Measurements from ENCODE around the gene SMIM5. TPM values are rescaled to one million over a fixed set of nuclear protein-coding genes. Genes with fewer than 3 reads are reported as not detected.
A peak's percentile ranks its signal among the peaks of the same experiment; 100 is the strongest.

The SMIM5 gene
- total RNA-seq, 4 donors from 2014 or later = 7.1 to 11.9 (median 9.5) TPM

GRCh38 chr17:75630071-75630917, 2.9 kb upstream of the SMIM5 start:
- H3K4me3 ChIP-seq (ENCODE audit: low read depth, poor library complexity, severe bottlenecking) = no peak overlapping the region
- no peak for DNase-seq (ENCODE audit: low spot score in 2 of 2)
- no peak for TF ChIP-seq CTCF (IDR thresholded peaks at IDR 0.05)
- TF ChIP-seq POLR2A (IDR thresholded peaks at IDR 0.05) = no peak
- 86 to 89% methylated on average over 17 to 21 of the region's 26 CpGs for WGBS, 2 donors
- intact Hi-C loops (cut with DNase I; ENCODE audit: low total_unique reads) = no loop called here

- no peak for TF ChIP-seq POLR2A (IDR thresholded peaks at IDR 0.05)
- no peak for TF ChIP-seq CTCF (IDR thresholded peaks at IDR 0.05)
- DNase-seq (ENCODE audit: low spot score in 2 of 2) = no peak
- no peak overlapping the region for H3K4me3 ChIP-seq (ENCODE audit: low read depth, poor library complexity, severe bottlenecking)
- whole genome bisulfite sequencing, 2 donors = 85 to 89% methylated on average over 17 to 24 of the region's 27 CpGs
- intact Hi-C loops (cut with DNase I; ENCODE audit: low total_unique reads) = no loop called here
These were observed 1.9 kb upstream of the SMIM5 start for GRCh38 chr17:75631353-75631752.

- no peak for TF ChIP-seq CTCF (IDR thresholded peaks at IDR 0.05)
- 78 to 82% methylated on average over 8 to 12 of the region's 12 CpGs for WGBS, 2 donors
- intact Hi-C loops (cut with DNase I; ENCODE audit: low total_unique reads) = no loop called here
- no peak for DNase-seq (ENCODE audit: low spot score in 2 of 2)
- H3K4me3 ChIP-seq (ENCODE audit: low read depth, poor library complexity, severe bottlenecking) = no peak overlapping the region
These were observed 806 bp upstream of the SMIM5 start for GRCh38 chr17:75632428-75632827.

GRCh38 chr17:75633486-75634375, 497 bp downstream of the SMIM5 start:
- no peak overlapping the region for H3K4me3 ChIP-seq (ENCODE audit: low read depth, poor library complexity, severe bottlenecking)
- DNase-seq (ENCODE audit: low spot score in 2 of 2) = peak; percentile 90 to 97
- 7 to 10% methylated on average over 23 to 26 of the region's 27 CpGs for WGBS, 2 donors
- TF ChIP-seq POLR2A (IDR thresholded peaks at IDR 0.05) (no peak), CTCF (IDR thresholded peaks at IDR 0.05) (peak in 1 of 3 donors; percentile 30)
- intact Hi-C loops (cut with DNase I; ENCODE audit: low total_unique reads) = no loop called here

- DNase-seq (ENCODE audit: low spot score in 2 of 2) = no peak
- 77 to 82% methylated on average over 6 to 8 of the region's 9 CpGs for WGBS, 2 donors
- no peak for TF ChIP-seq CTCF (IDR thresholded peaks at IDR 0.05)
- TF ChIP-seq POLR2A (IDR thresholded peaks at IDR 0.05) = no peak
- no peak overlapping the region for H3K4me3 ChIP-seq (ENCODE audit: low read depth, poor library complexity, severe bottlenecking)
- intact Hi-C loops (cut with DNase I; ENCODE audit: low total_unique reads) = no loop called here
These were observed 1.1 kb downstream of the SMIM5 start for GRCh38 chr17:75634376-75634740.
